Left ventricle myocardium inferior (tissue), 1 donor: ENCODE measurements around the gene MAFG. TPM values are rescaled to one million over a fixed set of nuclear protein-coding genes. Genes with fewer than 3 reads are reported as not detected.

Experiments used
- DNase-seq: peaks from one replicate; pipeline ENCODE4 v3.0.0-alpha.2; 2020
- H3K27ac ChIP-seq: fragments of 200-600 bp; replicated peaks from 2 replicates; pipeline ENCODE4 v1.8.0; 2021
- H3K27me3 ChIP-seq: fragments of 200-600 bp; 2 replicates; pipeline ENCODE4 v1.8.0; 2021; ENCODE audit warnings: low read depth
- H3K36me3 ChIP-seq: fragments of 200-600 bp; 2 replicates; pipeline ENCODE4 v1.8.0; 2021
- H3K4me1 ChIP-seq: fragments of 200-600 bp; 2 replicates; pipeline ENCODE4 v1.8.0; 2021
- H3K4me3 ChIP-seq: fragments of 200-600 bp; 2 replicates; pipeline ENCODE4 v1.8.0; 2021; ENCODE audit warnings: mild to moderate bottlenecking, moderate library complexity
- H3K9me3 ChIP-seq: fragments of 200-600 bp; replicated peaks from 2 replicates; pipeline ENCODE4 v1.8.0; 2021
- CTCF ChIP-seq: fragments of 200-600 bp; IDR thresholded peaks from 2 replicates; pipeline ENCODE4 v1.8.0; 2021; ENCODE audit warnings: antibody characterized with exemption, mild to moderate bottlenecking, borderline replicate concordance
- intact Hi-C: fragments of 100-400 bp; cut with micrococcal nuclease; formaldehyde crosslinking; loops from one replicate; pipeline ENCODE4 v1.11.0; 2022
- total RNA-seq: library from RNA; stranded (reverse); fragmentation: NEBNext Ultra II Directional; extraction: Animal tissue kit (Norgen Biotek cat#: 25700); gene quantifications from one replicate; pipeline ENCODE4 v1.2.1, GENCODE V29; 2021
- donor health status: DM: no; HTN: yes; CAD: no; lungs with severe emphysema.

MAFG gene
- total RNA-seq, 1 donor from 2014 or later, result 24.3 TPM

DNA sequence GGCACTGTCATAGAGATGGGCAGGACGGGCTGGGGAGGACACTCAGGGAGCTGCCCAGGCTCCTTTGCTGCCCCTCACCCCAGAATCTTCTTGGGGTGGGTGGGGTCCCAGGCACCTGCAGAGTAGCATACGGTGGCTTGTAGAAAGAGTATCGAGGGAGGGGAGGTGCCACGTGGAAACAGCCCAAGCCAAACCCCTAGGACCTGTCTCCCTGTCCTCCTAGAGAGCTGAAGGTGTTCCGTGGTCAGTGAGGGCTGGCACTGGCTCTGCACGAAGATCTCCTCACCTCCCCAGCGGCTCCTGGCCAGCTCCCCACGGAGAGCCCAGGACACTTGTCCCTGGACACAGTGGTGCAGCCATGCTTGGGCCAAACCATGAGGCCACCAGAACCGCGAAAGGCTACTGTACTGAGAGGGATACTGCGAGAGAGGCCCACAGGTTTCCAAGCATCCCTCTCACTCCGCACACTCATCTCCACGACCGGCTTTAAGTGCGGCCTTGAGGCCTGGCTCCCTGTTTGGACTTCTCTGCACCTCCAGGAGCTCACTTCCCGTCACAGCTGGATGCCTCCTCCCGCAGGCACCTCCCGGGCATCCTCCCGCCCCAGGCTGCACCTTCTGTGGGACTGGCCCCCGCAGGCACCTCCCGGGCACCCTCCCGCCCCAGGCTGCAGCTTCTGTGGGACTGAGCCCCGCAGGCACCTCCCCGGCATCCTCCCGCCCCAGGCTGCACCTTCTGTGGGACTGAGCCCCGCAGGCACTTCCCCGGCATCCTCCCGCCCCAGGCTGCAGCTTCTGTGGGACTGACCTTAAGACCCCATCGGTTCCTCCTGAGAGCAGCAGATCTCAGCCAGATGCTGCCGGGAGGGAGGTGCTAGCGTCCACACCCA is 2.0 kb upstream of the MAFG start:
- Histone ChIP-seq H3K27me3 (peaks cover 21% of the 10 kb centered on the region), H3K4me3 (no peak overlapping the region), H3K4me1 (peaks cover 41% of the 10 kb centered on the region), H3K36me3 (no peaks in the 10 kb centered on the region), H3K9me3 (no peaks in the 10 kb centered on the region), H3K27ac (no peak overlapping the region)
- intact Hi-C loops, result no loop called here
- no peak for TF ChIP-seq CTCF
- DNase-seq, result no peak

GRCh38 chr17:81928544-81929252 is 1.2 kb upstream of the MAFG start:
- intact Hi-C loops, result no loop called here
- Histone ChIP-seq H3K9me3 (no peaks in the 10 kb centered on the region), H3K4me3 (peak overlapping the region; percentile 93), H3K4me1 (peaks cover 49% of the 10 kb centered on the region), H3K27ac (no peak overlapping the region), H3K27me3 (peaks cover 21% of the 10 kb centered on the region), H3K36me3 (no peaks in the 10 kb centered on the region)
- DNase-seq, result peak; percentile 14
- TF ChIP-seq CTCF, result no peak

DNA sequence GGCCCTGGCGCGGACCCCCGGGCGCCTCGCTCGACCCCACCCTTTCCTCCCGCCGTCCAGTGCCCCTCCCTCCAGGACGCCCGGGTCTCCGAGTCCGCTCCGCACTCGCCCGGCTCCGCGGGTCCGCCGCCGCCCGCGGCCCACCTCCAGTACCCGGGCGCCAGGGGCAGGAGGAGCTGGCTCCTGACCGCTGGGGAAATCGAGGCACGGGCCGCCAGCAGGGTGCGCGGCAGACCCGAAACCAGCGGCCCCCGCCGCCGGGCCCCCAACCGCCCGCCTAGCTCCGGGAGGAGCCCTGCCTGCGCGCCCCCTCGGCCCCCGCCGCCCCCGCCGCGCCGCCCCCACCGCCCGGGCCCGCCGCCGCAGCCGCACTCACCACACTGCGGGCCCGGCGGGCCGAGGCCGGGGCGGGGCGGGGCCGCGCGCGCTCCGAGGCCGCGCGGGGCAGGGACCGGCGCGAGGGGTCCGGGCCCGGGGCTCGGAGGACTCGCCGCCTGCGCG is 333 bp downstream of the MAFG start:
- Histone ChIP-seq H3K4me3 (peak overlapping the region; percentile 93), H3K27me3 (peaks cover 16% of the 10 kb centered on the region), H3K27ac (peak overlapping the region; percentile 91), H3K9me3 (no peaks in the 10 kb centered on the region), H3K4me1 (peaks cover 64% of the 10 kb centered on the region), H3K36me3 (peaks cover 7% of the 10 kb centered on the region)
- TF ChIP-seq CTCF, result no peak
- intact Hi-C loops, result no loop called here
- DNase-seq, result peak; percentile 29

GRCh38 chr17:81926451-81927151 is 934 bp downstream of the MAFG start:
- peak overlapping the region; percentile 93 for H3K4me3 ChIP-seq
- peak; percentile 81 for DNase-seq
- intact Hi-C loops, result no loop called here
- H3K36me3 ChIP-seq, result peaks cover 12% of the 10 kb centered on the region
- TF ChIP-seq CTCF, result no peak
- H3K27ac ChIP-seq, result peak overlapping the region; percentile 91
- no peaks in the 10 kb centered on the region for H3K9me3 ChIP-seq
- peaks cover 69% of the 10 kb centered on the region for H3K4me1 ChIP-seq
- H3K27me3 ChIP-seq, result peaks cover 12% of the 10 kb centered on the region

GRCh38 chr17:81925860-81926450 is 1.6 kb downstream of the MAFG start:
- peak overlapping the region; percentile 91 for H3K27ac ChIP-seq
- no peak for TF ChIP-seq CTCF
- H3K4me1 ChIP-seq, result peaks cover 70% of the 10 kb centered on the region

More at GRCh38 chr17:81925860-81926450, 1.6 kb downstream of the MAFG start:
- Histone ChIP-seq H3K9me3 (no peaks in the 10 kb centered on the region), H3K36me3 (peaks cover 16% of the 10 kb centered on the region), H3K27me3 (peaks cover 6% of the 10 kb centered on the region), H3K4me3 (peak overlapping the region; percentile 93)
- DNase-seq, result no peak
- intact Hi-C loops, result no loop called here
